ENCODE data around the gene TSPAN11. TPM values are rescaled to one million over a fixed set of nuclear protein-coding genes. Genes with fewer than 3 reads are reported as not detected.

TSPAN11 gene
- total RNA-seq, 1 experiment from 2014 or later: not detected

DNA sequence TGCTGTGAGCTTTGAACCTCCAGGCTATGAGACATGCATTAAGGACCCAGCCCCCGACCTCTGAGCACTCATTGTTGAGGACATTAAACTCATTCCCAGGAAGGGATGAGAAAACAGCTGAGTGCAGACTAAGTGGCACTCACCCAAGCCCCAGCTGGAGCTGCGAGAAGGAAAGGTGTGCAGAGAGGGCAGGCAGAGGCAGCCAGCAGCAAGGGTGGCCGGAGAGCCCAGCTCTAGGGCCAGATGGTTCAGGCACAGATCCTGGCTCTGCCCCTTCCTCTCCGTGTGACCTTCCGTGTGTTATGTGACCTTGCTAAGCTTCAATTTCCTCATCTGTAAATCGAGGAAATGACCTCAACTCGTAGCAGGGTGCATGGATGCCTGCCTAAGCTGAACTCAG, 3.7 kb downstream of the TSPAN11 start:
- POLR2A ChIA-PET: no interaction called here
- H3K4me3 Mint-ChIP-seq (ENCODE audit: unreplicated experiment): no peak overlapping the region
- H3K9me3 Mint-ChIP-seq (ENCODE audit: unreplicated experiment): no peaks in the 10 kb centered on the region
- CTCF ChIA-PET: no interaction called here
- no peaks in the 10 kb centered on the region for H3K36me3 ChIP-seq (ENCODE audit: control insufficient read depth, insufficient read depth, low read length)
- no peak overlapping the region for H3K4me3 ChIP-seq (ENCODE audit: low read depth, low read length)
- intact Hi-C loops (cut with micrococcal nuclease; ENCODE audit: unreplicated experiment): no loop called here
- H3K9me3 ChIP-seq: no peaks in the 10 kb centered on the region
- H3K4me1 Mint-ChIP-seq (ENCODE audit: low read depth, unreplicated experiment): no peaks in the 10 kb centered on the region
- peaks cover 2% of the 10 kb centered on the region for H3K27me3 ChIP-seq (replicated peaks; ENCODE audit: control insufficient read depth, insufficient read depth, low read length)
- no peaks in the 10 kb centered on the region for H3K36me3 Mint-ChIP-seq (ENCODE audit: insufficient read depth, unreplicated experiment)
- no peaks in the 10 kb centered on the region for H3K4me1 ChIP-seq
- H3K27ac Mint-ChIP-seq (ENCODE audit: unreplicated experiment): no peak overlapping the region
- TF ChIP-seq, protein P1, sequence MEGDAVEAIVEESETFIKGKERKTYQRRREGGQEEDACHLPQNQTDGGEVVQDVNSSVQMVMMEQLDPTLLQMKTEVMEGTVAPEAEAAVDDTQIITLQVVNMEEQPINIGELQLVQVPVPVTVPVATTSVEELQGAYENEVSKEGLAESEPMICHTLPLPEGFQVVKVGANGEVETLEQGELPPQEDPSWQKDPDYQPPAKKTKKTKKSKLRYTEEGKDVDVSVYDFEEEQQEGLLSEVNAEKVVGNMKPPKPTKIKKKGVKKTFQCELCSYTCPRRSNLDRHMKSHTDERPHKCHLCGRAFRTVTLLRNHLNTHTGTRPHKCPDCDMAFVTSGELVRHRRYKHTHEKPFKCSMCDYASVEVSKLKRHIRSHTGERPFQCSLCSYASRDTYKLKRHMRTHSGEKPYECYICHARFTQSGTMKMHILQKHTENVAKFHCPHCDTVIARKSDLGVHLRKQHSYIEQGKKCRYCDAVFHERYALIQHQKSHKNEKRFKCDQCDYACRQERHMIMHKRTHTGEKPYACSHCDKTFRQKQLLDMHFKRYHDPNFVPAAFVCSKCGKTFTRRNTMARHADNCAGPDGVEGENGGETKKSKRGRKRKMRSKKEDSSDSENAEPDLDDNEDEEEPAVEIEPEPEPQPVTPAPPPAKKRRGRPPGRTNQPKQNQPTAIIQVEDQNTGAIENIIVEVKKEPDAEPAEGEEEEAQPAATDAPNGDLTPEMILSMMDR (IDR thresholded peaks at IDR 0.05; ENCODE audit: insufficient read depth in 1 of 2, low read depth in 1 of 2, low read length in 1 of 2, severe bottlenecking in 1 of 2, unreplicated experiment in 1 of 2): no peak
- peaks cover 30% of the 10 kb centered on the region for H3K27me3 Mint-ChIP-seq (ENCODE audit: insufficient read depth, unreplicated experiment)
- no peak for DNase-seq
- BruUV-seq (replicated peaks): no TSS peak

DNA sequence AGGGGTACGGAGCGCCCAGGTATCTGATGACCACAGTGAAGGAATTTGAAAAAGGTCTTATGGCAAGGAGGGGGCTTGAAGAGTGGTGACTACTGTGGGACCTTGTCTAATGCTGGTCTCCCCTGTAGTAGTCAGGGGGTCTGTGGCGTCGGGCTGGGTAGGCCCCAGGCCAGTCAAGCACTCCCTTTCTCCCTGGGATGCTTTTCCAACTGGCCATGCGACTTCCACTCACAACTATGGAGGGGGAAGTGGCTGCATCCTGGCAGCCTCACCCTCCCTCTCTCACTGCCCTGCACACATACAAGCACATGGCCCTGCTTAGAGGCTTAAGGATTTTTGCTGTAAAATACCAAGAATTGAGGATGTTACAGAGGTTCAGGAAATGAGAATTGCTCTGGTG, 4.1 kb downstream of the TSPAN11 start:
- H3K4me1 Mint-ChIP-seq (ENCODE audit: low read depth, unreplicated experiment): no peaks in the 10 kb centered on the region
- BruUV-seq (replicated peaks): no TSS peak
- intact Hi-C loops (cut with micrococcal nuclease; ENCODE audit: unreplicated experiment): no loop called here
- Histone ChIP-seq H3K27me3 (replicated peaks; ENCODE audit: control insufficient read depth, insufficient read depth, low read length) (peaks cover 2% of the 10 kb centered on the region), H3K9me3 (no peaks in the 10 kb centered on the region), H3K36me3 (ENCODE audit: control insufficient read depth, insufficient read depth, low read length) (no peaks in the 10 kb centered on the region), H3K4me1 (no peaks in the 10 kb centered on the region), H3K4me3 (ENCODE audit: low read depth, low read length) (no peak overlapping the region)
- no peaks in the 10 kb centered on the region for H3K9me3 Mint-ChIP-seq (ENCODE audit: unreplicated experiment)
- H3K27me3 Mint-ChIP-seq (ENCODE audit: insufficient read depth, unreplicated experiment): peaks cover 26% of the 10 kb centered on the region
- H3K27ac Mint-ChIP-seq (ENCODE audit: unreplicated experiment): no peak overlapping the region
- ChIA-PET POLR2A (no interaction called here), CTCF (no interaction called here)
- no peaks in the 10 kb centered on the region for H3K36me3 Mint-ChIP-seq (ENCODE audit: insufficient read depth, unreplicated experiment)
- TF ChIP-seq, protein P1 (IDR thresholded peaks at IDR 0.05; ENCODE audit: insufficient read depth in 1 of 2, low read depth in 1 of 2, low read length in 1 of 2, severe bottlenecking in 1 of 2, unreplicated experiment in 1 of 2): no peak
- H3K4me3 Mint-ChIP-seq (ENCODE audit: unreplicated experiment): no peak overlapping the region
- DNase-seq: no peak

DNA sequence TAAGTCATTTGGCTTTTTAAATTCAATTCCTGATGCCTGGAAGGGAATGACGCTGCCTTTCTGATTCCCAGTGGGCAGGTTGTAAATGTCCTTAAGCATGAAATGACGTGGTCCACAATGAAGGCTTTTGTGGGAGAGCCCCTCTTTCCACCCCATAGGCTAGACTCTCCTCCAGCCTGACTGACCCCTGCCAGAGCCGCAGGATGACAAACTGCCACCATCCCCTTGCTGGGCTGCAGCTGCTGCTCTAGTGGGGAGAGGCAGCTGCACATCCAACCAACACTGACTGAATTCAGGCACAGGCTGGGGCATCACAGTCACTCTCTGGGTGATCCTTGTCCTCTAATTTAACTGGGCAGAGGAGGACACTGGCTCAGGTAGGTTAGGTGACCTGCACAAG, 6.3 kb downstream of the TSPAN11 start:
- ChIA-PET CTCF (no interaction called here), POLR2A (no interaction called here)
- no peak for DNase-seq

More for the DNA sequence above, 6.3 kb downstream of the TSPAN11 start:
- no peak overlapping the region for H3K4me3 Mint-ChIP-seq (ENCODE audit: unreplicated experiment)
- H3K4me1 ChIP-seq: no peaks in the 10 kb centered on the region
- H3K9me3 ChIP-seq: no peaks in the 10 kb centered on the region
- no peak overlapping the region for H3K4me3 ChIP-seq (ENCODE audit: low read depth, low read length)
- BruUV-seq (replicated peaks): no TSS peak
- no peaks in the 10 kb centered on the region for H3K9me3 Mint-ChIP-seq (ENCODE audit: unreplicated experiment)
- intact Hi-C loops (cut with micrococcal nuclease; ENCODE audit: unreplicated experiment): no loop called here
- H3K4me1 Mint-ChIP-seq (ENCODE audit: low read depth, unreplicated experiment): no peaks in the 10 kb centered on the region
- peaks cover 2% of the 10 kb centered on the region for H3K27me3 ChIP-seq (replicated peaks; ENCODE audit: control insufficient read depth, insufficient read depth, low read length)
- TF ChIP-seq, protein P1 (IDR thresholded peaks at IDR 0.05; ENCODE audit: insufficient read depth in 1 of 2, low read depth in 1 of 2, low read length in 1 of 2, severe bottlenecking in 1 of 2, unreplicated experiment in 1 of 2): no peak
- no peaks in the 10 kb centered on the region for H3K36me3 Mint-ChIP-seq (ENCODE audit: insufficient read depth, unreplicated experiment)
- no peaks in the 10 kb centered on the region for H3K36me3 ChIP-seq (ENCODE audit: control insufficient read depth, insufficient read depth, low read length)
- H3K27me3 Mint-ChIP-seq (ENCODE audit: insufficient read depth, unreplicated experiment): peaks cover 33% of the 10 kb centered on the region
- H3K27ac Mint-ChIP-seq (ENCODE audit: unreplicated experiment): no peak overlapping the region
